ENCODE data around the gene ATP8B2. TPM values are rescaled to one million over a fixed set of nuclear protein-coding genes. Genes with fewer than 3 reads are reported as not detected.
"Not testable (repeated sequence)": the region's sequence is repeated elsewhere in the genome, so short reads cannot be mapped to it uniquely, and the experiment has no call there.

ATP8B2 gene
- total and polyA plus RNA-seq, 4 donors: 0.75 to 16.2 (median 5.3) TPM

GRCh38 chr1:154304664-154305337 lies 20.5 kb upstream of the ATP8B2 start:
- no peaks in the 10 kb centered on the region for H3K36me3 ChIP-seq (ENCODE audit: control insufficient read depth in 4 of 4, insufficient read depth in 3 of 4, low read depth in 1 of 4, low read length in 3 of 4)

GRCh38 chr1:154306151-154306550 lies 19.2 kb upstream of the ATP8B2 start:
- no peaks in the 10 kb centered on the region for H3K27me3 ChIP-seq (ENCODE audit: control insufficient read depth in 4 of 4, insufficient read depth in 4 of 4, low read length in 3 of 4)
- no peak overlapping the region for H3K27ac ChIP-seq (ENCODE audit: low read depth in 1 of 2, low read length in 2 of 2)
- no peaks in the 10 kb centered on the region for H3K9me3 ChIP-seq (ENCODE audit: control insufficient read depth in 4 of 4, low read length in 3 of 4)
- DNase-seq (ENCODE audit: low spot score): no peak
- TF ChIP-seq NR2F2 (IDR thresholded peaks at IDR 0.05) (no peak), GABPA (IDR thresholded peaks at IDR 0.05 in 1 of 2, conservative IDR thresholded peaks at IDR 0.05 in 1 of 2) (no peak), YY1 (IDR thresholded peaks at IDR 0.05) (no peak)
- H3K4me1 ChIP-seq (ENCODE audit: control insufficient read depth in 4 of 4, insufficient read depth in 4 of 4, low read length in 3 of 4): no peaks in the 10 kb centered on the region
- H3K9ac ChIP-seq (ENCODE audit: low read depth in 1 of 2, low read length in 2 of 2): no peak overlapping the region
- 93% methylated on average over 3 of the region's 3 CpGs for WGBS
- no peaks in the 10 kb centered on the region for H3K36me3 ChIP-seq (ENCODE audit: control insufficient read depth in 4 of 4, insufficient read depth in 3 of 4, low read depth in 1 of 4, low read length in 3 of 4)
- H3K4me3 ChIP-seq (ENCODE audit: low read depth in 1 of 3, low read length in 3 of 3): no peak overlapping the region

More at GRCh38 chr1:154304664-154305337, 20.5 kb upstream of the ATP8B2 start:
- Histone ChIP-seq H3K27ac (ENCODE audit: low read depth in 1 of 2, low read length in 2 of 2) (no peak overlapping the region), H3K4me3 (ENCODE audit: low read depth in 1 of 3, low read length in 3 of 3) (no peak overlapping the region), H3K27me3 (ENCODE audit: control insufficient read depth in 4 of 4, insufficient read depth in 4 of 4, low read length in 3 of 4) (no peaks in the 10 kb centered on the region), H3K9ac (ENCODE audit: low read depth in 1 of 2, low read length in 2 of 2) (no peak overlapping the region), H3K4me1 (ENCODE audit: control insufficient read depth in 4 of 4, insufficient read depth in 4 of 4, low read length in 3 of 4) (no peaks in the 10 kb centered on the region), H3K9me3 (ENCODE audit: control insufficient read depth in 4 of 4, low read length in 3 of 4) (no peaks in the 10 kb centered on the region)
- DNase-seq (ENCODE audit: low spot score): no peak
- 85% methylated on average over 9 of the region's 9 CpGs for WGBS
- TF ChIP-seq RXRA (IDR thresholded peaks at IDR 0.05) (no peak), NR2F2 (IDR thresholded peaks at IDR 0.05) (no peak), ZBTB33 (IDR thresholded peaks at IDR 0.05) (no peak), HNF4A (conservative IDR thresholded peaks at IDR 0.05) (no peak), EGR1 (IDR thresholded peaks at IDR 0.05; ENCODE audit: low read depth in 2 of 2) (no peak), JUND (IDR thresholded peaks at IDR 0.05) (no peak), TAF1 (conservative IDR thresholded peaks at IDR 0.05) (no peak), ATF3 (IDR thresholded peaks at IDR 0.05) (no peak)

GRCh38 chr1:154307670-154308270 lies 17.6 kb upstream of the ATP8B2 start:
- H3K9ac ChIP-seq (ENCODE audit: low read depth in 1 of 2, low read length in 2 of 2); DNase-seq (ENCODE audit: low spot score); H3K27ac ChIP-seq (ENCODE audit: low read depth in 1 of 2, low read length in 2 of 2); H3K4me3 ChIP-seq (ENCODE audit: low read depth in 1 of 3, low read length in 3 of 3); H3K27me3 ChIP-seq (ENCODE audit: control insufficient read depth in 4 of 4, insufficient read depth in 4 of 4, low read length in 3 of 4); H3K4me1 ChIP-seq (ENCODE audit: control insufficient read depth in 4 of 4, insufficient read depth in 4 of 4, low read length in 3 of 4); H3K9me3 ChIP-seq (ENCODE audit: control insufficient read depth in 4 of 4, low read length in 3 of 4); H3K36me3 ChIP-seq (ENCODE audit: control insufficient read depth in 4 of 4, insufficient read depth in 3 of 4, low read depth in 1 of 4, low read length in 3 of 4): not testable (repeated sequence)
- 71% methylated on average over 4 of the region's 4 CpGs for whole genome bisulfite sequencing

- H3K4me3 ChIP-seq (ENCODE audit: low read depth in 1 of 3, low read length in 3 of 3); H3K9me3 ChIP-seq (ENCODE audit: control insufficient read depth in 4 of 4, low read length in 3 of 4); DNase-seq (ENCODE audit: low spot score); H3K4me1 ChIP-seq (ENCODE audit: control insufficient read depth in 4 of 4, insufficient read depth in 4 of 4, low read length in 3 of 4); H3K36me3 ChIP-seq (ENCODE audit: control insufficient read depth in 4 of 4, insufficient read depth in 3 of 4, low read depth in 1 of 4, low read length in 3 of 4); H3K27ac ChIP-seq (ENCODE audit: low read depth in 1 of 2, low read length in 2 of 2); H3K9ac ChIP-seq (ENCODE audit: low read depth in 1 of 2, low read length in 2 of 2); H3K27me3 ChIP-seq (ENCODE audit: control insufficient read depth in 4 of 4, insufficient read depth in 4 of 4, low read length in 3 of 4): not testable (repeated sequence)
- 86% methylated on average over 7 of the region's 7 CpGs for WGBS
Measured at GRCh38 chr1:154309136-154309535, 16.2 kb upstream of the ATP8B2 start.

- 79% methylated on average over 13 of the region's 13 CpGs for WGBS
- not testable (repeated sequence) for H3K9ac ChIP-seq (ENCODE audit: low read depth in 1 of 2, low read length in 2 of 2); H3K9me3 ChIP-seq (ENCODE audit: control insufficient read depth in 4 of 4, low read length in 3 of 4); H3K36me3 ChIP-seq (ENCODE audit: control insufficient read depth in 4 of 4, insufficient read depth in 3 of 4, low read depth in 1 of 4, low read length in 3 of 4); H3K4me3 ChIP-seq (ENCODE audit: low read depth in 1 of 3, low read length in 3 of 3); H3K27me3 ChIP-seq (ENCODE audit: control insufficient read depth in 4 of 4, insufficient read depth in 4 of 4, low read length in 3 of 4); H3K4me1 ChIP-seq (ENCODE audit: control insufficient read depth in 4 of 4, insufficient read depth in 4 of 4, low read length in 3 of 4); DNase-seq (ENCODE audit: low spot score); H3K27ac ChIP-seq (ENCODE audit: low read depth in 1 of 2, low read length in 2 of 2)
Measured at GRCh38 chr1:154312229-154313065, 12.9 kb upstream of the ATP8B2 start.
